C4-2B (cell line): ENCODE data around the gene AKNA.

ENCODE experiments used
- ZFX ChIP-seq: fragments of 450-650 bp; IDR thresholded peaks from 2 replicates; pipeline ENCODE4 v1.6.1; 2017
- TF ChIP-seq, protein P1 (sequence below): fragments of 450-650 bp; conservative IDR thresholded peaks from 2 replicates; pipeline ENCODE4 v1.5.1; 2017; ENCODE audit warnings: mild to moderate bottlenecking

DNA sequence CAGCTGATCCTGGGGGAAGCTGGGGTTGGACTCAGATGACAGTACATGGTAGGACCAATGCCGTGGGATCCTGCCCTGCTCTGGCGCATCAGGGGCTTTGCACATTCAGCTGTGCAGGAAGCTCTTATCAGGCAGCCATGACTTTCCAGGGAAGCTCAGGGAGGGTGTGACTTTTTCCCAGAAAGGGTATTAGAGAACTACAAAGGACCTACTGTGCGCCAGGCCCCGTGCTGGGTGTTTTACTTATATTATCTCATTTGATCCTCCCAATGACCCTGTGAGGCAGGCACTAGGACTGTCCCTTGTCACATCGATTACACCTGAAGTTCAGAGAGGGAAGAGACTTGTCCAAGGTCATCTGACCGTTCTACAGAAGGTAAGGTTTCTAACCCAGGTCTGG is 23.7 kb upstream of the AKNA start:
- no peak for TF ChIP-seq ZFX
- TF ChIP-seq, protein P1, sequence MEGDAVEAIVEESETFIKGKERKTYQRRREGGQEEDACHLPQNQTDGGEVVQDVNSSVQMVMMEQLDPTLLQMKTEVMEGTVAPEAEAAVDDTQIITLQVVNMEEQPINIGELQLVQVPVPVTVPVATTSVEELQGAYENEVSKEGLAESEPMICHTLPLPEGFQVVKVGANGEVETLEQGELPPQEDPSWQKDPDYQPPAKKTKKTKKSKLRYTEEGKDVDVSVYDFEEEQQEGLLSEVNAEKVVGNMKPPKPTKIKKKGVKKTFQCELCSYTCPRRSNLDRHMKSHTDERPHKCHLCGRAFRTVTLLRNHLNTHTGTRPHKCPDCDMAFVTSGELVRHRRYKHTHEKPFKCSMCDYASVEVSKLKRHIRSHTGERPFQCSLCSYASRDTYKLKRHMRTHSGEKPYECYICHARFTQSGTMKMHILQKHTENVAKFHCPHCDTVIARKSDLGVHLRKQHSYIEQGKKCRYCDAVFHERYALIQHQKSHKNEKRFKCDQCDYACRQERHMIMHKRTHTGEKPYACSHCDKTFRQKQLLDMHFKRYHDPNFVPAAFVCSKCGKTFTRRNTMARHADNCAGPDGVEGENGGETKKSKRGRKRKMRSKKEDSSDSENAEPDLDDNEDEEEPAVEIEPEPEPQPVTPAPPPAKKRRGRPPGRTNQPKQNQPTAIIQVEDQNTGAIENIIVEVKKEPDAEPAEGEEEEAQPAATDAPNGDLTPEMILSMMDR = no peak
